Endothelial cell of umbilical vein (primary cell): ENCODE data around the gene CAMKMT. TPM values are rescaled to one million over a fixed set of nuclear protein-coding genes. Genes with fewer than 3 reads are reported as not detected.

ENCODE experiments used
- BruUV-seq: library from RNA; stranded (reverse); fragments of 400-500 nt; replicated peaks from 2 replicates; lab custom pipeline; 2021; lab: Mats Ljungman, UMichigan
- CTCF ChIA-PET: fragments of 300-600, 350-600 bp; sonication (Branson Sonifier 250); formaldehyde crosslinking; loops from one replicate; lab custom pipeline; 2021; ENCODE audit warnings: antibody characterized with exemption, inconsistent platforms; lab: Charles Lee
- POLR2A ChIA-PET: fragments of 300-600, 350-600 bp; sonication (Branson Sonifier 250); formaldehyde crosslinking; loops from one replicate; lab custom pipeline; 2021; ENCODE audit warnings: antibody characterized with exemption, inconsistent platforms; lab: Charles Lee
- DNase-seq: peaks from one replicate; pipeline ENCODE4 v3.0.0-alpha.2; 2011; ENCODE audit warnings: low read depth, low spot score
- FAIRE-seq: peaks from 2 replicates; lab custom pipeline; 2011; peaks lifted over from hg19 to GRCh38; lab: Jason Lieb, UNC
- H2AFZ ChIP-seq: 2 replicates; pipeline ENCODE4 v1.6.0; 2012; ENCODE audit warnings: low read depth, low read length, control low read depth, inconsistent platforms
- H3K27ac ChIP-seq: 2 replicates; pipeline ENCODE4 v1.5.1; 2011; ENCODE audit warnings: low read depth, mild to moderate bottlenecking, control low read depth, low read length, moderate library complexity; ENCODE audit not compliant: insufficient read depth
- H3K27me3 ChIP-seq, 2 experiments: 2 replicates each; pipeline versions ENCODE4 v1.6.0 to v1.6.1; 2011; ENCODE audit warnings: low read length in 2 of 2, mixed read lengths in 1 of 2; ENCODE audit not compliant: control insufficient read depth in 2 of 2, insufficient read depth in 2 of 2
- H3K36me3 ChIP-seq, 2 experiments: 2 replicates in 1 of 2; 3 replicates in 1 of 2; pipeline ENCODE4 v1.5.1; 2011; ENCODE audit warnings: low read length in 2 of 2, mild to moderate bottlenecking in 1 of 2, moderate library complexity in 1 of 2; ENCODE audit not compliant: control insufficient read depth in 2 of 2, insufficient read depth in 2 of 2; ENCODE audit errors: extremely low read depth in 1 of 2
- H3K4me1 ChIP-seq: 3 replicates; pipeline ENCODE4 v1.5.1; 2011; ENCODE audit warnings: mild to moderate bottlenecking, low read length; ENCODE audit not compliant: control insufficient read depth, insufficient read depth; ENCODE audit errors: extremely low read depth
- H3K4me2 ChIP-seq: 2 replicates; pipeline ENCODE4 v1.6.1; 2011; ENCODE audit warnings: low read length, control low read depth, mixed read lengths; ENCODE audit not compliant: insufficient read depth
- H3K4me3 ChIP-seq, 3 experiments: fragments of 200-600 bp in 1 of 3; sonication (generic), shearing (Covaris generic) in 1 of 3; replicated peaks in 1 of 3; 2 replicates each; pipeline ENCODE4 v1.5.1; 2011 to 2016; ENCODE audit warnings: control low read depth in 3 of 3, low read length in 3 of 3, mild to moderate bottlenecking in 2 of 3, inconsistent platforms in 1 of 3, low read depth in 1 of 3, moderate library complexity in 1 of 3; ENCODE audit not compliant: insufficient read depth in 1 of 3
- H3K79me2 ChIP-seq: 2 replicates; pipeline ENCODE4 v1.6.0; 2012; ENCODE audit warnings: low read length, inconsistent platforms; ENCODE audit not compliant: control insufficient read depth, insufficient read depth
- H3K9ac ChIP-seq: replicated peaks from 2 replicates; pipeline ENCODE3; 2011; ENCODE audit warnings: low read length, control low read depth; ENCODE audit not compliant: insufficient read depth; ENCODE audit errors: extremely low read depth
- H3K9me1 ChIP-seq: replicated peaks from 3 replicates; pipeline ENCODE4 v1.6.0; 2011; ENCODE audit warnings: mild to moderate bottlenecking, low read length; ENCODE audit not compliant: control insufficient read depth, insufficient read depth; ENCODE audit errors: extremely low read depth
- H3K9me3 ChIP-seq: replicated peaks from 2 replicates; pipeline ENCODE4 v1.5.1; 2012; ENCODE audit warnings: low read length, inconsistent platforms; ENCODE audit not compliant: control insufficient read depth, insufficient read depth
- H4K20me1 ChIP-seq: replicated peaks from 2 replicates; pipeline ENCODE3; 2011; ENCODE audit warnings: mild to moderate bottlenecking, low read length; ENCODE audit not compliant: control insufficient read depth, insufficient read depth; ENCODE audit errors: extremely low read depth
- EZH2 ChIP-seq: IDR thresholded peaks from 2 replicates; pipeline ENCODE4 v1.6.1; 2012; ENCODE audit warnings: borderline replicate concordance, low read depth, mild to moderate bottlenecking, moderate library complexity, low read length, inconsistent platforms; ENCODE audit not compliant: severe bottlenecking
- GATA2 ChIP-seq: IDR thresholded peaks from 2 replicates; pipeline ENCODE4 v1.7.0; 2011; ENCODE audit warnings: low read depth, mild to moderate bottlenecking, moderate library complexity, mixed read lengths, low read length; ENCODE audit not compliant: insufficient read length, insufficient read depth
- POLR2AphosphoS5 ChIP-seq: IDR thresholded peaks from 2 replicates; pipeline ENCODE4 v1.6.1; 2012; ENCODE audit warnings: low read depth, mild to moderate bottlenecking, control low read depth, low read length, moderate library complexity; ENCODE audit not compliant: insufficient read depth
- dilution Hi-C: fragments of 300-500 bp; cut with MboI; formaldehyde crosslinking; loops from one replicate; pipeline ENCODE4 v1.15.0; 2019; ENCODE audit warnings: low sequenced_read_pairs; ENCODE audit not compliant: extremely low pct_ligation_motif_present
- intact Hi-C: fragments of 100-400 bp; cut with micrococcal nuclease; formaldehyde crosslinking; loops from one replicate; pipeline ENCODE4 v1.10.0; 2022
- polyA plus RNA-seq, 4 experiments: library from polyadenylated mRNA; depleted of rRNA in 3 of 4; stranded (reverse) in 3 of 4; unstranded in 1 of 4; fragments of >200 nt; gene quantifications; 2 replicates each; pipeline versions ENCODE4 v1.2.1 to v1.2.3, GENCODE V29; 2011 to 2012; ENCODE audit warnings: missing spikeins in 1 of 4
- total RNA-seq: library from RNA; stranded (reverse); gene quantifications from 2 replicates; pipeline ENCODE4 v1.2.3, GENCODE V29; 2021
- TF ChIP-seq, protein P1 (sequence below), 2 donors: IDR thresholded peaks; 1 replicate in 1 of 2; 2 replicates in 1 of 2; pipeline ENCODE4 v1.5.1; 2011; ENCODE audit warnings: low read length in 2 of 2, mild to moderate bottlenecking in 2 of 2, moderate library complexity in 2 of 2, control low read depth in 1 of 2, inconsistent platforms in 1 of 2, low read depth in 1 of 2; ENCODE audit not compliant: insufficient read depth in 1 of 2; ENCODE audit errors: extremely low read depth in 1 of 2
- TF ChIP-seq, protein P2 (sequence below): IDR thresholded peaks from 2 replicates; pipeline ENCODE4 v1.6.1; 2011; ENCODE audit not compliant: insufficient read depth, insufficient read length

Gene CAMKMT
- total and polyA plus RNA-seq, 2 donors (not counting 3 experiments of a cell fraction or from before 2014, with no cell fraction given) = 4.1 to 10.7 TPM

DNA sequence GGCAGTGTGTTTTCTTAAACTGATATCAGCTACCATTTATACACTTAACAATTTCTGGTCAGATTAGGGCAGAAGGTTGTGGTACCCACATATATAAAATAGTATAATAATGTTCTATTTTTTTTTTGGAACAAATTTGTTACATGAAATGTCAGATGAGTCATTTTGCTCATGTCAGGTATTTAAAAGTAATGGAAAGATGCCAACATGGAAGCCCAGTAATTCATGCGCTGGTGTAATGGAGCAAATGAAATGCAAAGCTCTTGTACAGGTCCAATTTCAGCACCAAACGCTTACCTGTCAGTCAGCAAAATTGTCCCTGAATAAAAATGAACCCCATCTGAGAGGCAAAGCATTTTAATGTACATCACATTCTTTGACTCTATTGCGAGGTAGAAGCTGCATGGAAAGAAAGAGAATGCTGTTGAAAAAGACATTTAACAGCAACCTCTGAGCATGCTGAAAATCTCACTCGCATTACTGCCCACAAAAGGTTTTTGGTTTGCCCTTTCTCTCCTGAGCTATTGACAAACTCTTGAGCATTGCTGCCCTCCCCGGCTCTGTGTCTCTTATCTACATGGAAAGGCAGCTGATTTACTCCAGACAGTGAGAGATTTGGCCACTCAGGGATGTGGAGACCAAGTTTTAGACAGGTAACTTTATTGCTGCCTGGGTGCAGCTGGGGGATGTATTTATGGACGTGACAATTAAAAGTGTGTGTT, 217.5 kb downstream of the CAMKMT start:
- H3K9ac ChIP-seq = no peak overlapping the region
- dilution Hi-C loops (no loop called here), intact Hi-C loops (no loop called here)
- H3K9me1 ChIP-seq = no peaks in the 10 kb centered on the region
- H3K27me3 ChIP-seq = no peaks in the 10 kb centered on the region
- no peaks in the 10 kb centered on the region for H3K4me1 ChIP-seq
- H3K27ac ChIP-seq = no peak overlapping the region
- no peak overlapping the region for H3K4me2 ChIP-seq
- H3K4me3 ChIP-seq = no peak overlapping the region
- BruUV-seq = no TSS peak
- ChIA-PET POLR2A (no interaction called here), CTCF (interaction anchor here (0.9 to 2.2 kb wide), 3 partner anchors 19 to 99 kb away, joined by 3 to 8 read pairs (median 3); no protein-coding TSS in a partner anchor)
- DNase-seq (no peak), FAIRE-seq (no peak)
- no peaks in the 10 kb centered on the region for H3K9me3 ChIP-seq
- H4K20me1 ChIP-seq = no peaks in the 10 kb centered on the region
- no peaks in the 10 kb centered on the region for H3K79me2 ChIP-seq
- H3K36me3 ChIP-seq = no peaks in the 10 kb centered on the region
- TF ChIP-seq GATA2 = no peak
- TF ChIP-seq, protein P1, sequence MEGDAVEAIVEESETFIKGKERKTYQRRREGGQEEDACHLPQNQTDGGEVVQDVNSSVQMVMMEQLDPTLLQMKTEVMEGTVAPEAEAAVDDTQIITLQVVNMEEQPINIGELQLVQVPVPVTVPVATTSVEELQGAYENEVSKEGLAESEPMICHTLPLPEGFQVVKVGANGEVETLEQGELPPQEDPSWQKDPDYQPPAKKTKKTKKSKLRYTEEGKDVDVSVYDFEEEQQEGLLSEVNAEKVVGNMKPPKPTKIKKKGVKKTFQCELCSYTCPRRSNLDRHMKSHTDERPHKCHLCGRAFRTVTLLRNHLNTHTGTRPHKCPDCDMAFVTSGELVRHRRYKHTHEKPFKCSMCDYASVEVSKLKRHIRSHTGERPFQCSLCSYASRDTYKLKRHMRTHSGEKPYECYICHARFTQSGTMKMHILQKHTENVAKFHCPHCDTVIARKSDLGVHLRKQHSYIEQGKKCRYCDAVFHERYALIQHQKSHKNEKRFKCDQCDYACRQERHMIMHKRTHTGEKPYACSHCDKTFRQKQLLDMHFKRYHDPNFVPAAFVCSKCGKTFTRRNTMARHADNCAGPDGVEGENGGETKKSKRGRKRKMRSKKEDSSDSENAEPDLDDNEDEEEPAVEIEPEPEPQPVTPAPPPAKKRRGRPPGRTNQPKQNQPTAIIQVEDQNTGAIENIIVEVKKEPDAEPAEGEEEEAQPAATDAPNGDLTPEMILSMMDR (IDR thresholded peaks at IDR 0.05; ENCODE audit: extremely low read depth in 1 of 2, insufficient read depth in 1 of 2, low read depth in 1 of 2, low read length in 2 of 2) = no peak
- no peak overlapping the region for H2AFZ ChIP-seq

DNA sequence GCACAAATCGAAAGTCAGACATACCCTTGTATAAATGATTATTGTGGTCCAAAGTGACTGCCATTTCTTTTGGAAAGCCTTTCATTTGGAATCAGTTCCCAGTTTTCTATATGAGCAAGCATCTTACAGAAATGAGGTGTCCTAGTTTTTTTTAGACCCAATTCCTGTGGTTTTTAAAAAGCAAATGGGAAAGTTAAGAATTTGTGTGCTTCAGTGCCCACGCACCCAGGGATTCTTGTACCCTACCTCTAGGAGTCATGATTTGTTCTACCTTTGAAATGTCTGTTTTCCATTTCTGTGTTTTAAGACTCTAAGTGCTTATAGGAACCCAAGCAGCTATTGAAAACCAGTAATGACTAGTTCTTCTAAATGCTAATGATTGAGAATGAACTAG, 218.1 kb downstream of the CAMKMT start:
- H4K20me1 ChIP-seq = no peaks in the 10 kb centered on the region
- TF ChIP-seq POLR2AphosphoS5 (no peak), EZH2 (no peak)
- TF ChIP-seq, protein P1 (IDR thresholded peaks at IDR 0.05; ENCODE audit: extremely low read depth in 1 of 2, insufficient read depth in 1 of 2, low read depth in 1 of 2, low read length in 2 of 2) = no peak
- TF ChIP-seq, protein P2, sequence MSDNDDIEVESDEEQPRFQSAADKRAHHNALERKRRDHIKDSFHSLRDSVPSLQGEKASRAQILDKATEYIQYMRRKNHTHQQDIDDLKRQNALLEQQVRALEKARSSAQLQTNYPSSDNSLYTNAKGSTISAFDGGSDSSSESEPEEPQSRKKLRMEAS = no peak
- no peak overlapping the region for H3K4me3 ChIP-seq
- no peak overlapping the region for H3K9ac ChIP-seq
- H3K9me3 ChIP-seq = no peaks in the 10 kb centered on the region
- dilution Hi-C loops = no loop called here
- no peak overlapping the region for H3K4me2 ChIP-seq
- H2AFZ ChIP-seq = no peak overlapping the region
- H3K79me2 ChIP-seq = no peaks in the 10 kb centered on the region
- no peaks in the 10 kb centered on the region for H3K27me3 ChIP-seq
- no peak overlapping the region for H3K27ac ChIP-seq
- intact Hi-C loops = no loop called here
- FAIRE-seq (no peak), DNase-seq (no peak)
- CTCF ChIA-PET = interaction anchor here (0.9 to 2.2 kb wide), 3 partner anchors 11 to 100 kb away, joined by 3 to 8 read pairs (median 8); no protein-coding TSS in a partner anchor
- H3K36me3 ChIP-seq = no peaks in the 10 kb centered on the region
- no peaks in the 10 kb centered on the region for H3K4me1 ChIP-seq
- BruUV-seq = no TSS peak
- no peaks in the 10 kb centered on the region for H3K9me1 ChIP-seq
- POLR2A ChIA-PET = no interaction called here
